ENCODE data around the gene YPEL4. TPM values are rescaled to one million over a fixed set of nuclear protein-coding genes. Genes with fewer than 3 reads are reported as not detected.
A peak's percentile ranks its signal among the peaks of the same experiment; 100 is the strongest.

Gene YPEL4
- total RNA-seq, 1 experiment from 2014 or later: 0.42 TPM

DNA sequence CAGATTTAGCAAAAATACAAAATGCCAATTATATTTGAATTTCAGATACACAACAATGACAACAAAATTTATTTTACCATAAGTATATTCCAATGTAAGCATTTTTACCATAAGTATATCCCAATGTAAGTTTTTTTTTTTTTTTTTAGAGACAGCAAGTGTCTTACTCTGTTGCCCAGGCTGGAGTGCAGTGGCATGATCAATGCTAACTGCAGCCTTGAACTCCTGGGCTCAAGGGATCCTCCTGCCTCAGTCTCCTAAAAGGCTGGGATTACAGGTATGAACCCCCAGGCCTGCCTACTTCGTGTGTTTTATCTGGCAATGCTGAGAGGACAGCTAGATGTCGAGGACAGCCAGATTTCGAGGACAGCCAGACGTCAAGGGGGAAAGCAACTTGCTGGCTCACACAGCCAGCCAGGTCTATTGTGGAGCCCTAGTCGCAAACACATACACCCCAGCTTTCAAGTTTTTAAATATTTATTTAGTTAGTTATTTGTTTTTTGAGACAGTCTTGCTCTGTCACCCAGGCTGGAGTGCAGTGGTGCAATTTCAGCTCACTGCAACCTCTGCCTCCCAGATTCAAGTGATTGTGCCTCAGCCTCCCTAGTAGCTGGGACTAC is 53.3 kb downstream of the YPEL4 start:
- no peak for DNase-seq (ENCODE audit: low read depth)

Small RNAs within 50 kb of the gene (small RNA-seq; reads per million reads assigned to genes)
- gene MIR130A: 42.1 reads per million, percentile 94 among the genes with 10 or more reads in this experiment

Other genes starting within 250 kb of the YPEL4 start
- gene SLC43A3, start 222.8 kb downstream of the YPEL4 start, total RNA-seq (2014; rRNA removed; shearing (Covaris generic)): 81.0 and 87.2 TPM in 2 replicates
- 5.6 and 11.3 TPM in 2 replicates for gene RTN4RL2, start 189.4 kb downstream of the YPEL4 start, total RNA-seq (2014; rRNA removed; shearing (Covaris generic))
- 13.6 and 14.5 TPM in 2 replicates for gene SLC43A1, start 134.2 kb downstream of the YPEL4 start, total RNA-seq (2014; rRNA removed; shearing (Covaris generic))
- gene TIMM10, start 119.2 kb downstream of the YPEL4 start, total RNA-seq (2014; rRNA removed; shearing (Covaris generic)): 115 and 191 TPM in 2 replicates
- gene SMTNL1, start 112.3 kb downstream of the YPEL4 start, total RNA-seq (2014; rRNA removed; shearing (Covaris generic)): not detected in 2 replicates
- gene UBE2L6, start 82.2 kb downstream of the YPEL4 start, total RNA-seq (2014; rRNA removed; shearing (Covaris generic)): 37.3 and 51.2 TPM in 2 replicates
- gene SERPING1, start 52.2 kb downstream of the YPEL4 start, total RNA-seq (2014; rRNA removed; shearing (Covaris generic)): not detected in 2 replicates
- 41.5 and 42.9 TPM in 2 replicates for gene CLP1, start 7.8 kb upstream of the YPEL4 start, total RNA-seq (2014; rRNA removed; shearing (Covaris generic))
- 36.9 and 59.0 TPM in 2 replicates for gene ZDHHC5, start 18.2 kb upstream of the YPEL4 start, total RNA-seq (2014; rRNA removed; shearing (Covaris generic))
- 29.3 and 32.1 TPM in 2 replicates for gene MED19, start 62.3 kb upstream of the YPEL4 start, total RNA-seq (2014; rRNA removed; shearing (Covaris generic))
- 161 and 179 TPM in 2 replicates for gene TMX2, start 62.7 kb upstream of the YPEL4 start, total RNA-seq (2014; rRNA removed; shearing (Covaris generic))
- 134 and 180 TPM in 2 replicates for gene SELENOH, start 91.6 kb upstream of the YPEL4 start, total RNA-seq (2014; rRNA removed; shearing (Covaris generic))
- gene BTBD18, start 101.9 kb upstream of the YPEL4 start, total RNA-seq (2014; rRNA removed; shearing (Covaris generic)): not detected in 2 replicates
- gene CTNND1, start 111.9 kb upstream of the YPEL4 start, total RNA-seq (2014; rRNA removed; shearing (Covaris generic)): 41.4 and 49.5 TPM in 2 replicates

Measured in HT1080 (cell line).